Subcutaneous abdominal adipose tissue (tissue), 5 donors: Measurements from ENCODE around the gene ITGA3.
"Not testable (repeated sequence)": the region's sequence is repeated elsewhere in the genome, so short reads cannot be mapped to it uniquely, and the experiment has no call there.

ENCODE experiments used
- H3K27ac ChIP-seq: one replicate; pipeline ENCODE4 v1.7.0; 2013; ENCODE audit warnings: low read depth, mild to moderate bottlenecking, inconsistent platforms, low read length, moderate library complexity
- H3K27me3 ChIP-seq, 5 donors: one replicate each; pipeline ENCODE4 v1.7.0; 2013; ENCODE audit warnings: low read length in 5 of 5, inconsistent platforms in 1 of 5; ENCODE audit not compliant: control insufficient read depth in 5 of 5, insufficient read depth in 4 of 5
- H3K36me3 ChIP-seq, 5 donors: one replicate each; pipeline ENCODE4 v1.7.0; 2013; ENCODE audit warnings: low read length in 5 of 5; ENCODE audit not compliant: control insufficient read depth in 5 of 5, insufficient read depth in 5 of 5
- H3K4me1 ChIP-seq, 5 donors: one replicate each; pipeline ENCODE4 v1.7.0; 2013; ENCODE audit warnings: low read length in 5 of 5, mild to moderate bottlenecking in 3 of 5, moderate library complexity in 1 of 5; ENCODE audit not compliant: control insufficient read depth in 5 of 5, insufficient read depth in 5 of 5
- H3K4me3 ChIP-seq, 5 donors: one replicate each; pipeline ENCODE4 v1.7.0; 2013; ENCODE audit warnings: low read length in 5 of 5, low read depth in 1 of 5
- H3K9ac ChIP-seq, 5 donors: one replicate each; pipeline ENCODE4 v1.7.0; 2013; ENCODE audit warnings: low read length in 5 of 5, mild to moderate bottlenecking in 4 of 5, moderate library complexity in 3 of 5
- H3K9me3 ChIP-seq, 5 donors: one replicate each; pipeline ENCODE4 v1.7.0; 2013; ENCODE audit warnings: low read length in 5 of 5; ENCODE audit not compliant: control insufficient read depth in 5 of 5
- donor health status: healthy.
- donor health status: healthy.
- donor health status: healthy.
- donor health status: healthy.
- donor health status: healthy.

The ITGA3 gene

GRCh38 chr17:50058296-50058953 lies 2.5 kb downstream of the ITGA3 start:
- Histone ChIP-seq H3K36me3 (no peaks in the 10 kb centered on the region), H3K9ac (no peak overlapping the region), H3K4me1 (peaks cover 6 to 78% (median 66%) of the 10 kb centered on the region in 5 donors), H3K27me3 (peaks cover 0 to 21% (median 4%) of the 10 kb centered on the region in 5 donors), H3K9me3 (no peaks in the 10 kb centered on the region), H3K4me3 (no peak overlapping the region), H3K27ac (no peak overlapping the region)

- Histone ChIP-seq H3K27me3 (peaks cover 0 to 15% (median 3%) of the 10 kb centered on the region in 5 donors), H3K4me3 (no peak overlapping the region)
These were observed 3.3 kb downstream of the ITGA3 start for GRCh38 chr17:50059256-50059655.

GRCh38 chr17:50059759-50060273 lies 3.9 kb downstream of the ITGA3 start:
- Histone ChIP-seq H3K4me1 (peaks cover 8 to 87% (median 80%) of the 10 kb centered on the region in 5 donors), H3K36me3 (no peaks in the 10 kb centered on the region), H3K27me3 (peaks cover 0 to 15% (median 3%) of the 10 kb centered on the region in 5 donors), H3K9ac (peak overlapping the region in 2 of 5 donors; percentile 0 to 20), H3K27ac (no peak overlapping the region), H3K4me3 (no peak overlapping the region), H3K9me3 (no peaks in the 10 kb centered on the region)

More at GRCh38 chr17:50059256-50059655, 3.3 kb downstream of the ITGA3 start:
- no peaks in the 10 kb centered on the region for H3K9me3 ChIP-seq
- peak overlapping the region in 1 of 5 donors; percentile 0 for H3K9ac ChIP-seq
- H3K4me1 ChIP-seq: peaks cover 6 to 82% (median 74%) of the 10 kb centered on the region in 5 donors
- no peak overlapping the region for H3K27ac ChIP-seq
- H3K36me3 ChIP-seq: no peaks in the 10 kb centered on the region

- H3K4me1 ChIP-seq: peaks cover 5 to 81% (median 73%) of the 10 kb centered on the region in 5 donors
- peak overlapping the region in 1 of 5 donors; percentile 19 for H3K9ac ChIP-seq
- no peaks in the 10 kb centered on the region for H3K9me3 ChIP-seq
- no peaks in the 10 kb centered on the region for H3K36me3 ChIP-seq
- peaks cover 0 to 6% (median 0%) of the 10 kb centered on the region in 5 donors for H3K27me3 ChIP-seq
- peak overlapping the region; percentile 54 for H3K27ac ChIP-seq
- H3K4me3 ChIP-seq: no peak overlapping the region
These were observed 5.2 kb downstream of the ITGA3 start for GRCh38 chr17:50060951-50061712.

GRCh38 chr17:50061713-50062045 lies 5.8 kb downstream of the ITGA3 start:
- H3K9me3 ChIP-seq, H3K9ac ChIP-seq, H3K4me3 ChIP-seq, H3K27me3 ChIP-seq, H3K36me3 ChIP-seq: not testable (repeated sequence)
- Histone ChIP-seq H3K27ac (peak overlapping the region; percentile 54), H3K4me1 (peaks cover 5 to 76% (median 70%) of the 10 kb centered on the region in 5 donors)

- Histone ChIP-seq H3K27ac (peak overlapping the region; percentile 1), H3K4me1 (peaks cover 5 to 72% (median 65%) of the 10 kb centered on the region in 5 donors), H3K27me3 (no peaks in the 10 kb centered on the region), H3K36me3 (no peaks in the 10 kb centered on the region), H3K9ac (peak overlapping the region in 1 of 5 donors; percentile 41), H3K4me3 (no peak overlapping the region), H3K9me3 (no peaks in the 10 kb centered on the region)
These were observed 6.7 kb downstream of the ITGA3 start for GRCh38 chr17:50062293-50063243.

- peaks cover 5 to 72% (median 61%) of the 10 kb centered on the region in 5 donors for H3K4me1 ChIP-seq
- no peaks in the 10 kb centered on the region for H3K9me3 ChIP-seq
- H3K36me3 ChIP-seq: peaks cover 0 to 3% (median 3%) of the 10 kb centered on the region in 5 donors
- H3K27ac ChIP-seq: peak overlapping the region; percentile 52
- peak overlapping the region in 2 of 5 donors; percentile 7 to 23 for H3K9ac ChIP-seq
- H3K27me3 ChIP-seq: no peaks in the 10 kb centered on the region
- H3K4me3 ChIP-seq: no peak overlapping the region
These were observed 7.8 kb downstream of the ITGA3 start for GRCh38 chr17:50063561-50064252.

- Histone ChIP-seq H3K27ac (peak overlapping the region; percentile 52), H3K4me1 (peaks cover 5 to 69% (median 54%) of the 10 kb centered on the region in 5 donors), H3K9me3 (no peaks in the 10 kb centered on the region), H3K9ac (peak overlapping the region in 3 of 5 donors; percentile 11 to 28 (median 23)), H3K4me3 (no peak overlapping the region), H3K36me3 (peaks cover 0 to 3% (median 3%) of the 10 kb centered on the region in 5 donors), H3K27me3 (no peaks in the 10 kb centered on the region)
These were observed 8.5 kb downstream of the ITGA3 start for GRCh38 chr17:50064253-50065001.
